HG02623 (cell line): ENCODE measurements around the gene GSX1.

Source experiments
- ATAC-seq: cut with Tn5 transposase; IDR thresholded peaks from one replicate; pipeline ENCODE4 v1.9.1; 2021; ENCODE audit warnings: moderate library complexity; ENCODE audit not compliant: unreplicated experiment

The GSX1 gene

DNA sequence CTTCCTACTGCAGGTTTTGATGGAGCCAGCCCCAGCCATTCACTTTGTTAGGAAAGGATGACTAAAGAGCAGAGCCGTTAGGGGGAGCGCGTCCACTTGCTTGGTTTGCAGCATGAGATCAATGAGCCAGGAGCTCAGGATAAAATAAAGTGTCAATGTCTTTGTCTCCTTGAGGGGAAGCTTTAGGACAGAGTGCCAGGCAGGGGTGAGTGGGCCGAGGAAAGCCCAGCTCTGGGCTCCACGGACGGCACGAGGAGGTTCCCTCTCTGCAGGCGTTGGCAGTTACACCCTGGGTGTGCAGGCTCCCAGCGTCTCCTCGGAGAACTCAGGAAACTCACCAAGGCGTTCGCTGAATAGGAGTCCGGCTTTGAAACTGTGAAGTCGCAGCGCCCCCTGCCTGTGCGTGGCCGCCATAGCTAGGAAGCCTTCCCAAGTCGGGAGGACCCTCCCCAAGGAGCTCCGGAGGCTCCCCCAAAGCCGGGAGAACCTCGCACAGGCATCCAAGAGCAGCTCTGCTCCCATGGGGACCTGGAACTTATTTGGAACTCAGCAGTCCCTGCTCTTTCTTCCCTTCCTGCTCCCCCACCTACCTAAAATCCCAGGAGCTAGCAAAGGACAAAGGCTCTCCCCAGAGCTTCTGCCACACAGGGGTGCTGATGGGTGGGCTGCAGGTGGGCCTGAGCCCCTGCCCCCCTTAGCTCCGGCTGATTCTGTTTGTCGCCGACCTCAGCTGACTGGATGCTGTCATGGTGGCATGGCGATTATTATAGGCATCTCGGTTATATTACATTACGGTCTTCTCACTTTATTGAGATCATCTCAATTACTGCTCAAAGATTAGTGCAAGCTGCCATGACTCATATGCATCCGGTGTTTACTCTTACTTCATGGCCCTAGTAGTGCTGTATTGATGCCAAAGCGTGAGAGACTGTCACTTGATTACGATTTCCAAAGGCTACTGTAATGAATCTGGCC is 34.4 kb downstream of the GSX1 start:
- no peak for ATAC-seq

DNA sequence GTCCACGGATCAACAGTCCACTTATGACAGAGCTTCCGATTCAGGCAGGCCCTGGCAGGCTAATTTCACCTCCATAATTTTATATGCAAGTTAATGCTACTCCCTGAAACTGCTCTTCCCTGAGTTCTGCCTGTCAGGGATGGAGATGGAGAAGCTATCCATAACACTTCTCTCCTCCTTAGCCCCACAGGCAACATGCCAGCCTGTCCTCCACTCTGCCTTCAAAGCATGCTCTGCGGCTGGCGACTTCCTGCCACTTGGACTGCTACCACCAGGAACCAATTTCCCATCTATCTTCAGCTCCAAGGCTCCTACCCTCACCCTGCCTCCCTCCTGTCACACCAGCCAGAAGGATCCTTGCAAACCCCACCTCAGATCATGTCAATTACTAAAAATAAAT is 35.4 kb downstream of the GSX1 start:
- no peak for ATAC-seq

DNA sequence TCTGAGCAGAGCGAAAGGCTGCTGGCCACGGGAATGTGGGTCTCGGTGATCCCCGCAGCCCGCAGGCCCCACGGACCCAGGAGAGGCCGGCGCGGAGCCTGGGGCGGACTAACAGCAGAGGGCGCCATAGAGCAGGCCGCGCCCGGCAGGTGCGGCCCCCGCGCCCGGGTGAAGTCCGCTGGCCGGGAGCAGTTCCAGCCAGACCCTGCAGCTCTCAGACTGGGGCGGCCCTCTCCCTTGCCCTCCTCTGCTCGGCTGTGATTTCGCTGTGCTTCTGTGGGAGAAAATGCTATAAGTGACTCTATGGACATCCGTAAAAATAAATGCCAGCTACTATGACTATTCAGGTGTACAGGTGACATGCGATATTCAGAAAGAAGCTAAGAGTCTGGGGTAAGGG is 37.7 kb downstream of the GSX1 start:
- peak; percentile 48 for ATAC-seq

DNA sequence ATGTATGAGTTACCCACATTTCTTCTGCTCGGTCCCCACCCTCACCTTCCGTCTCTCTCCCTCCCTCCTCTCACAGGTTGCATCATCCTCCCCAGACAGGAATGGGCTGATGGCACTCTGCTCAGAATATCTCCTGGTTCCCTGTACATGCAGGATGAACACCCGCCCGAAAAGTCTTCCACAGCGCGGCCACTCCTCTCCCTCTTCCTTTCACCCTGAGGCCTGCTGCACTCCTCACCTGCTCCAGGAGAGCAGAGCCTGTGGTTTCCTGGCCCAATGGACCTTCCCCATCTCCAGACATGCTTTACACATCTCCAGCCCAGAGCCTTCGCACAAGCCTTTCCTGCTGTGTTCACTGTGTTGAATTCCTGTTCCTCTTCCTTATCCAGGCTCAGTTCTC is 40.9 kb downstream of the GSX1 start:
- ATAC-seq: no peak

DNA sequence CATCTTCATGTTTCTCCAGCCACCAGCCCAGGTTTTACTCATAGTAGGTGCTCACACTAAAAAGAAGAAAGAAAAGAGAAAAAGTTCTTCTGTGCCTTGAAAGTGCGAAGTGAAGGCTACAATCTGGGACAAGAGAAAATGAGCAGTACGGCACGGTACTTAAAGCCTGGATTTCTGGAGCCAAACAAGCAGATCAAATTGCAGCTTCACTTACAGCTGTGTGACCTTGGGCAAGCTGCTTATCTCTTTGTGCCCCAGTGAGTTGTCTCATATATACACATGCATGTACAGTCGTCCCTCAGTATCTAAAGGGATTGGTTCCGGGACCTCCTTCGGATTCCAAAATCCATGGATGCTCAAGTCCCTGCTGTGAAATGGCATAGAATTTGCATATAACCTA is 41.8 kb downstream of the GSX1 start:
- no peak for ATAC-seq

DNA sequence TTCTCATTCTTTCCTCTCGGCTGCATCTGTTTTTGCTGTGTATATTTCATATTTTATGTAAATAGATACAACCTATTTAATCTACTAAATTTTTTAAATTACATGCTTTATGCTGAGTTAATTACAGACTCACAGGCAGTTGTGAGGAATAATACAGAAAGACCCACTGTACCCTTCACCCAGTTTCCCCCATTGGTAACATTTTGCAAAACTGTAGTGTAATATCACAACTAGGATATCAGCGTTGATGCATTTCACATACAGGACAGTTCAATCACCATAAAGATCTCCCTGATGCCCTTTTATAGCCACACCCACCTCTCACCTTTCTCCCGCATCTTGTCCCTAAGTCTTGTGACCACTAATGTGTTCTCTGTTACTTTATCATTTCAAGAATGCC is 43.5 kb downstream of the GSX1 start:
- no peak for ATAC-seq

DNA sequence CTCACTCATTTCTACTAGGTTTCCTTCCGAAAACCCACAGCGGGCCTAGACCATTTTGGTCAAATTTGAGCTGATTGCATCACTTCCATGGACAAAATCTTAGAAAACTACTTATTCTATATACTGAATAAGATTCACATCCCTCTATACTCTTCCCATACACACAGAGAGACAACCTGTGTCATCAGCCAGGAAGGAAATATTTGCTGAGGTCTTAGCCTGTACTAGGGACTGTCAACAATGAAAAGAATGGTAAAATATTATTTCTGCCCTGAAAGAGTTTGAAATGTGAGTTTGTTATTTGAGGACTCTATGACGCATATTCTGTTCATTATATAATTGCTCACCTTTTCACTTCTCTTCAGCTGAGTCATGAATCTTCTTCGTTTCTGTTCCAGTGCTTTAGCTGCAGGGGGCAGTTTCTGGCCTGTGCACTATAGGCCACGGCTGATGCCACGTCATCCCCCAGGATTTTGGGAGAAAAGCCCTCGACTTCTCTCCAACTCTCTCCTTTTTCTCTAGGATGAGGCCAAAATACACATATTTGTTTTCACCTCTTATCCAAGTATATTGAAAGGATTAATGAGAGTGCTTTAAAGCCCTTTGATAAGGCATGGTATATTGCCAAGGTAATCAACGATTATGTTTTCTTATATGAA is 47.7 kb downstream of the GSX1 start:
- ATAC-seq: no peak

DNA sequence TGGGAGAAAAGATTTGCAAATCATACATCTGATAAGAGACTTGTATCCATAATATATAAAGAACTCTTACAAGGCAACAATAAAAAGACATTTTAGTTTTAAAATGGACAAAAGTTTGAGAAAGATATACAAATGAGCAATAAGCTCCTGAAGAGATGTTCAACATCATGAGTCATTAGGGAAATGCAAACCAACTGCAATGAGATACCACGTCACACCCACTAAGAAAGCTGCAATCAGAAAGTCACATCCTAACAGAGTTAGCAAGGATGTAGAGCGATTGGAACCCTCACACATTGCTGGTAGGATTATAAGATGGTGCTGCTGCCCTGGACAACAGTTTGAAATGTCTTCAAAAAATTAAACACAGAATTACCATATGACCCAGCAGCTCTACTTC is 50.3 kb downstream of the GSX1 start:
- no peak for ATAC-seq
